ENCODE measurements around the gene CLDN5.

DNA sequence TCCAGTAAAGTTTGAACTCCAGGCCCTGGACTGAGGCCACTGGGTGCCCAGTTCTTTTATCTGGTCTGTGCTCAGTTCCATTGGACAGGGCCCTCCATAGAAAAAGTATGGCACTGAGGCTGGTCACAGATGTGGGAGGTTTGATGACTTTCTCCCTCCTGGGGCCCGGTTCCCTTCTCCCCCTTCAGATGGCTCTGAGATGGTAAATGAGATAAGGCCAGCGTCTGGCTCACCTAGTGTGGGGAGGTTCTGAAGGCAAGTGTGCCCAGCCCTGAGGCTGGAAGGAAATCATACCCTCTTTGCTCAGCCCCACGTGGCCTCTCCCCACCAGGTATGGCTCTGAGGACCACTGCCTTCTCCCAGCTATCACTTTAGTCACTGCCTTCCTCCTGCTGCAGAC, 1.5 kb upstream of the CLDN5 start:
- TF ChIP-seq POLR2AphosphoS5 (IDR thresholded peaks at IDR 0.05; ENCODE audit: low read depth, low read length) = no peak
- TF ChIP-seq POLR2A (IDR thresholded peaks at IDR 0.05; ENCODE audit: low read depth, low read length) = no peak
- no peak for TF ChIP-seq PAX5 (IDR thresholded peaks at IDR 0.05; ENCODE audit: insufficient read depth, low read length, severe bottlenecking)
- no peak for TF ChIP-seq TAF1 (IDR thresholded peaks at IDR 0.05; ENCODE audit: low read depth, low read length)
